Activated naive CD4-positive, alpha-beta T cell treated with anti-CD3 and anti-CD28 coated beads, Interleukin-2, amount 50 U/mL, for 72 hours (primary cell): Measurements from ENCODE around the gene VCL. TPM values are rescaled to one million over a fixed set of nuclear protein-coding genes. Genes with fewer than 3 reads are reported as not detected.
A peak's percentile ranks its signal among the peaks of the same experiment; 100 is the strongest.
"Not testable (repeated sequence)": the region's sequence is repeated elsewhere in the genome, so short reads cannot be mapped to it uniquely, and the experiment has no call there.

Experiments used
- ATAC-seq, 2 donors: fragments of 150-1000 bp; cut with Tn5 transposase; 2 replicates each; pipeline ENCODE4 v1.10.0; 2021; ENCODE audit warnings: mild to moderate bottlenecking in 2 of 2, moderate library complexity in 2 of 2
- DNase-seq, 2 donors: peaks; one replicate each; pipeline ENCODE4 v3.0.0; 2021 to 2022; ENCODE audit warnings: low spot score in 2 of 2
- H3K27ac Mint-ChIP-seq, 2 donors: one replicate each; pipeline ENCODE4 v1.8.0; 2022; ENCODE audit warnings: mild to moderate bottlenecking in 2 of 2, mixed read lengths in 2 of 2
- H3K36me3 Mint-ChIP-seq, 2 donors: one replicate each; pipeline ENCODE4 v1.8.0; 2022; ENCODE audit warnings: mixed read lengths in 2 of 2
- H3K9me3 Mint-ChIP-seq, 2 donors: one replicate each; pipeline ENCODE4 v1.8.0; 2022; ENCODE audit warnings: mixed read lengths in 2 of 2
- total RNA-seq, 2 donors: library from RNA; stranded (reverse); gene quantifications; one replicate each; pipeline ENCODE4 v1.2.3, GENCODE V29; 2022

Gene VCL
- total RNA-seq, result 10 to 100 TPM in 1 of 2 donors, 1 to 10 TPM in 1; 9.7 to 15.6 TPM

- ATAC-seq (peak; percentile 98 to 99), DNase-seq (peak; percentile 94 to 95)
- H3K9me3 Mint-ChIP-seq, result no peaks in the 10 kb centered on the region
- H3K36me3 Mint-ChIP-seq, result peaks cover 0 to 8% of the 10 kb centered on the region in 2 donors
- H3K27ac Mint-ChIP-seq, result peak within 1 kb of the TSS; percentile 86 to 98
Observed at GRCh38 chr10:73997787-73998622, at the start of gene VCL. Gene VCL (plus strand): TSS chr10:73998116. CDS start chr10:73998208, 92 bp downstream.

- ATAC-seq (no peak), DNase-seq (no peak)
- Mint-ChIP-seq H3K36me3 (no peaks in the 10 kb centered on the region), H3K27ac (no peak overlapping the region), H3K9me3 (no peaks in the 10 kb centered on the region)
Observed at GRCh38 chr10:73948947-73949633, 48.8 kb upstream of the VCL start.

GRCh38 chr10:73950155-73950948, 47.6 kb upstream of the VCL start:
- H3K36me3 Mint-ChIP-seq, result no peaks in the 10 kb centered on the region
- H3K9me3 Mint-ChIP-seq, result no peaks in the 10 kb centered on the region
- no peak for ATAC-seq

GRCh38 chr10:73953665-73954064, 44.3 kb upstream of the VCL start:
- ATAC-seq (peak; percentile 48 to 88), DNase-seq (peak in 1 of 2 donors; percentile 63)
- Mint-ChIP-seq H3K9me3 (no peaks in the 10 kb centered on the region), H3K27ac (no peak overlapping the region), H3K36me3 (no peaks in the 10 kb centered on the region)

More at GRCh38 chr10:73950155-73950948, 47.6 kb upstream of the VCL start:
- no peak overlapping the region for H3K27ac Mint-ChIP-seq
- DNase-seq, result no peak

- DNase-seq (no peak), ATAC-seq (no peak)
- H3K36me3 Mint-ChIP-seq, result no peaks in the 10 kb centered on the region
- H3K9me3 Mint-ChIP-seq, result no peaks in the 10 kb centered on the region
- no peak overlapping the region for H3K27ac Mint-ChIP-seq
Observed at GRCh38 chr10:73954737-73955136, 43.2 kb upstream of the VCL start.

GRCh38 chr10:73955719-73956118, 42.2 kb upstream of the VCL start:
- Mint-ChIP-seq H3K9me3 (no peaks in the 10 kb centered on the region), H3K36me3 (no peaks in the 10 kb centered on the region), H3K27ac (no peak overlapping the region)
- ATAC-seq, result no peak
- DNase-seq, result no peak

- Mint-ChIP-seq H3K9me3 (no peaks in the 10 kb centered on the region), H3K36me3 (no peaks in the 10 kb centered on the region), H3K27ac (peak overlapping the region; percentile 68 to 71)
- DNase-seq (no peak), ATAC-seq (peak; percentile 55 to 79)
Observed at GRCh38 chr10:73956476-73957359, 41.2 kb upstream of the VCL start.

- ATAC-seq, result no peak
- no peak for DNase-seq
- H3K27ac Mint-ChIP-seq, result no peak overlapping the region
- no peaks in the 10 kb centered on the region for H3K36me3 Mint-ChIP-seq
- no peaks in the 10 kb centered on the region for H3K9me3 Mint-ChIP-seq
Observed at GRCh38 chr10:73959484-73960243, 38.3 kb upstream of the VCL start.

GRCh38 chr10:73962386-73962785, 35.5 kb upstream of the VCL start:
- ATAC-seq, result no peak
- Mint-ChIP-seq H3K36me3 (no peaks in the 10 kb centered on the region), H3K27ac (no peak overlapping the region), H3K9me3 (no peaks in the 10 kb centered on the region)
- DNase-seq, result no peak

- DNase-seq, H3K27ac Mint-ChIP-seq, H3K9me3 Mint-ChIP-seq, H3K36me3 Mint-ChIP-seq, ATAC-seq: not testable (repeated sequence)
Observed at GRCh38 chr10:73963533-73963932, 34.4 kb upstream of the VCL start.

- Mint-ChIP-seq H3K9me3 (no peaks in the 10 kb centered on the region), H3K27ac (no peak overlapping the region), H3K36me3 (no peaks in the 10 kb centered on the region)
- ATAC-seq (no peak), DNase-seq (no peak)
Observed at GRCh38 chr10:73964743-73965142, 33.2 kb upstream of the VCL start.

- not testable (repeated sequence) for H3K9me3 Mint-ChIP-seq, H3K27ac Mint-ChIP-seq, H3K36me3 Mint-ChIP-seq, ATAC-seq, DNase-seq
Observed at GRCh38 chr10:73965267-73965889, 32.5 kb upstream of the VCL start.

- Mint-ChIP-seq H3K27ac (peak overlapping the region in 1 of 2 donors; percentile 52), H3K9me3 (no peaks in the 10 kb centered on the region), H3K36me3 (no peaks in the 10 kb centered on the region)
- ATAC-seq (no peak), DNase-seq (no peak)
Observed at GRCh38 chr10:73965890-73966768, 31.8 kb upstream of the VCL start.

- H3K36me3 Mint-ChIP-seq, result no peaks in the 10 kb centered on the region
Observed at GRCh38 chr10:73967022-73967429, 30.9 kb upstream of the VCL start.

More at GRCh38 chr10:73967022-73967429, 30.9 kb upstream of the VCL start:
- H3K27ac Mint-ChIP-seq, result no peak overlapping the region
- DNase-seq (no peak), ATAC-seq (no peak)
- no peaks in the 10 kb centered on the region for H3K9me3 Mint-ChIP-seq
